Measurements from ENCODE around the gene KMT2D.
A peak's percentile ranks its signal among the peaks of the same experiment; 100 is the strongest.

Gene KMT2D

GRCh38 chr12:49034286-49034622 lies 26.3 kb downstream of the KMT2D start:
- no peak for DNase-seq (ENCODE audit: low spot score)

GRCh38 chr12:49033611-49034285 lies 26.8 kb downstream of the KMT2D start:
- no peak for DNase-seq (ENCODE audit: low spot score)

DNA sequence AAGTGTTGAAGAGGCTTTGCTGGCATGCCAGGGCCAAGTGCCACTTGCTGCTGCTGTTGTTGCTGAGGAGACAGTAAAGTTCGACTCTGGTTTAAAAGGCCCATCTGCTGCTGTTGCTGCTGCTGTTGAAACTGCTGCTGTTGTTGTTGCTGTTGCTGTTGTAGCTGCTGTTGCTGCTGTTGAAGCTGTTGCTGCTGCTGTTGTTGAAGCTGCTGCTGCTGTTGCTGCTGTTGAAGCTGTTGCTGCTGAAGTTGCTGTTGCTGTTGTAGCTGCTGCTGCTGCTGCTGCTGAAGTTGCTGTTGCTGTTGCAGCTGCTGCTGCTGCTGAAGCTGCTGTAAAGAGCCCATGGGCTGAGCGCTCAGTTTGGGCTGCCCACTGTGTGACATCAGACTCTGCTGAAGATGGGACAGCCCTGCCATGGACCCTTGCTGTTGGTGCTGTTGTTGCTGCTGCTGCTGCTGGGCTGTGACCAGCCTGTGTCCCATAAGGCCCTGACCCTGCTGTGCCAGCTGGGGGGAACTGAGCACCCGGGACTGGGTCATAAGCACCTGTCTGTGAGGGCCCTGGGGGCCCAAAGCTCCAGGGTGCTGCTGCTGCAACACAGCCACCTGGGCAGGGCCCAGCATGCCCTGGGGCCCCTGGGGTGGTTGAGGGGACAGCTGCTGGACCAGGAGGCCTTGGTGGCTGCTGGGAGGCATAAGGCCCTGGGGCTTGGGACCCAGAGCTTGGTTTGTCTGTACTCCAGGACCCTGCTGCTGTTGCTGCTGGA lies 27.7 kb downstream of the KMT2D start:
- DNase-seq (ENCODE audit: low spot score) = no peak

GRCh38 chr12:49032276-49032675 lies 28.3 kb downstream of the KMT2D start:
- DNase-seq (ENCODE audit: low spot score) = no peak

DNA sequence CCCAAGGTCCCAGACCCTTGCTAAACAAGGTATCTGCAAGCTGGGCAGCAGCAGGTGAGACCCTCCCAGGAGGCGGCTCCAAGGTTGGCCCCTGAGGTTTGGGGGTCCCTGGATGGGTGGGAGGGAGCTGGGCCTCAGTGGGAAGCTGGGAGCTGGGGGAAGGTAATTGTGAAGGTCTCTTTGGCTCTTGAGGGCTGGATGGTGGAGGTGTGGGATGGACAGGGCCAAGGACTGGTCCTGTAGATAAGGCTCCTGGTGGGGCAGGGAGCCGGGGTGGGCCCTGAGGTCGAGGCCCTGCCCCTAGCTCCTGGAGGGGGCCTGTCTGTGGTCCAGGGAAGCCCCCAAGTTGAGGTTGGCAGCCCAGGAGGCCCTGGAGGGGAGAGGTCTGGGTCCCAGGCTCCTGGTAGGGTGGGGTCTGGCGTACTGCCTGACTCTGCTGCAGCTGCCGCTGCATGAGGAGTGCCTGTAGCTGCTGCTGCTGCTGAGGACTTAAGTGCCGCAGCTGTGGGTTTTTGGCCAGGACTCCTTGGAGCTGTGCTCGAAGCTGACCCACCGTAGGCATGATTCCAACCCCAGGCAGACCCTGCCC lies 28.9 kb downstream of the KMT2D start:
- no peak for DNase-seq (ENCODE audit: low spot score)

GRCh38 chr12:49030714-49031572 lies 29.7 kb downstream of the KMT2D start:
- no peak for DNase-seq (ENCODE audit: low spot score)

- no peak for DNase-seq (ENCODE audit: low spot score)
Observed at GRCh38 chr12:49030119-49030518, 30.5 kb downstream of the KMT2D start.

GRCh38 chr12:49028666-49029275 lies 31.8 kb downstream of the KMT2D start:
- DNase-seq (ENCODE audit: low spot score) = no peak

GRCh38 chr12:49027846-49028555 lies 32.6 kb downstream of the KMT2D start:
- DNase-seq (ENCODE audit: low spot score) = no peak

GRCh38 chr12:49026678-49027480 lies 33.7 kb downstream of the KMT2D start:
- DNase-seq (ENCODE audit: low spot score) = no peak

DNA sequence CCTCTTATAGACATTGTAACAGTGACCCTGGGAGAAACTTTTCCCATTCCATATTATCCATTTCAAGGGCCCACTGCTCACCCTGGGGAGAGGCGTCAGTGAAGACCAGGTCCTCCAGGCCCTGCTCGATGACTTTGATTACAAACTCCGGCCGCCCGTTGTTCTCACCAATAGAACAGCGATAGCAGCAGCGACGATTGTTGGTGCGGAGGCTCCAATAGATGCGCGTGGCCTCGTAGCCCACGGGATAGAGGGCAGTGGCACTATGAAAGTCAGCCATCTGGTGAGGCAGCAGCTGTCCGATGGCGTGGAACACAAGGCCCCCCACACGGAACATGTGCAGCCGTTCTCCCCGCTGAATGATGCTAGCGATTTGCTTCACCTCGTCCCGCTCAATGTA lies 34.5 kb downstream of the KMT2D start:
- DNase-seq (ENCODE audit: low spot score) = no peak

DNA sequence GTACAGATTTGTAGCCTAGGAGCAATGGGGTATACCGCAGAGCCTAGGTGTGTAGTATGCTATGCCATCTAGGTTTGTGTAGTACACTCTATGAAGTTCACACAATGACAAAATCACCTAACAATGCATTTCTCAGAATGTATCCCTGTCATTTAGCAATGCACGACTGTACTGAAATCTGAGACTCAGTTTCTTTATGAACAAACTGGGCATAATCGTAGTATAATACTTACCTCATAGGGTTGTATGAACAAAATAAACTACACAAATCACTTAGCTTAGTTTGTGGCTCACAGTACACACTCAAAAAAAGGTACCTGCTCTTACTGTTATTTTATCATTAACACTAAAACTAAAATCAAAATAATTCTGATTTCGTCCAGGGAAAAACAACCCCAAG lies 35.1 kb downstream of the KMT2D start:
- no peak for DNase-seq (ENCODE audit: low spot score)

- DNase-seq (ENCODE audit: low spot score) = no peak
Observed at GRCh38 chr12:49024543-49024942, 36.1 kb downstream of the KMT2D start.

DNA sequence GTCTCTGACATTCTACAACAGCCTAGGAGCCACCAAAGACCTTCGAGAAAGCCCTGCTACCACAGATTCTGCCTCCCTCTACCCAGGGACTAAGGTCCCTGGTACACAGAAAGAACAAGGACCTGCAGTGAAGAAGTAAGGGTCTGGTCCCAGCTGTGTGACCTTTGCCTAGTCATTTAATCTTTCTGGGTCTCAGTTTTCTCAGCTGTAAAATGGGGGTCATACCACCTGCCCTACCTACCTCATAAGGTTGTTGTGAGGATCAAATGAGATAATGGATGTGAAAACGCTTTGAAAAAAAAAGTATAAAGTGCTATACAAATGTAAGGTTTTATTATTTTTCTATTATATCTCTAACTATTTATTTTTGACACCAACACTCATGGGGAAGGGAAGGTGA lies 36.8 kb downstream of the KMT2D start:
- no peak for DNase-seq (ENCODE audit: low spot score)

DNA sequence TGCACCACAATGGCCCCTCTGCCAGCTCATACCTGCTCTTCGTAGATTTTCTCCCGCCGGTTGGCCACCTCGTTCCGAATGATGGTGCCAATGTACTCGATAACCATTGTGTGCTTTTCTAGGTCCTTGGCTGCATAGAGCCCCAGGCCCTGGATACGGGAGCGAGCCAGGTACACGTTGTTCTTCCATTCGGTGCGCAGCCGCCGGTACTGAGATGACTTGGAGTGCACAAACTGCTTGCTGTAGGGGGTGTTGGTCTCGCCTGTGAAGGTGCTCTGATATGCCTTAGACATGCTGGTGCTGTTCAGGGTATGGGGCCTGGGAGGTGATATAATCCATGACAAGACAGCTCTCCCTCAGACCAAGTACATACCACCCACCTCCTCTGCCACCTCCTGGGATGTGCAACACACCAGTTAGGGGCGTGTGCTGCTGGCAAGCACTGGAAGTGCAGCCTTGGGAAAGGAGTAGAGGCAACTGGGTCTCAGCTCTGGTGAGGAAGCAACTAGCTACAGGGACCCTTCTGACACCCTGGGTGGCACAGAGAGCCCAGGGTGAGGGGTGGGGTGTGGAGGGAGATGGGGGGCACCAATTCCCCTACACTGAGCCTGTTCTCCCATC lies 37.9 kb downstream of the KMT2D start:
- no peak for DNase-seq (ENCODE audit: low spot score)

DNA sequence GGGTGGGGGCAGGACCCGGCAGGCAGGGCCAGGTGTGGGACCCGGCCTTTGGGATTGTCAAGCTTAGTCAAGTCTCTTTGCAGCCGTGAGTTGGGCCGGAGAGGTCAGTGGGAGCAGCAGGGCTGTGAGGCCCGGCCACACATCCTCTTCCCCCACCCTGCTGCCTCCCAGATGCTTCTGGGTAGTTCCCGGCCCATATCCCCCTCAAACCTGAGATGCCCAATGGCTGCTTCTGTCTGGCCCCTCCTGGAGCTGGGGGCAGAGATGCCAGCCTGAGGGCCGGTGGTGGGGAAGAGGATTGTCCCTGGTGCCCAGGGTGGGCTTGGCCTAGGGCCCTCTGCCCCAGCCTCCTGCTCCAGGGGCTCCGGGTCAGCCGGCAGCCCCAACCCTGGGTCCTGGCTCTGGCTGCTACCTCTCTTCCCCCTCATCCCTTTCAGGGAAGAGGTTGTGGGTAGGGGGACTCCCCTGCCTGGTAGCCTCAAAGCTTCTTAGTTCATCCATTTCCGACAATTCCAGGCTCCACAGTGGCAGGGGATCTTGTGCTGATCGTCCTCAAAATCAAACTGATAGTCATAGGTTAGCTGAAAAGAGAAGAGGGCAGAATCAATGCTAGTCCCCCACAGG lies 39.2 kb downstream of the KMT2D start:
- DNase-seq (ENCODE audit: low spot score) = no peak

DNA sequence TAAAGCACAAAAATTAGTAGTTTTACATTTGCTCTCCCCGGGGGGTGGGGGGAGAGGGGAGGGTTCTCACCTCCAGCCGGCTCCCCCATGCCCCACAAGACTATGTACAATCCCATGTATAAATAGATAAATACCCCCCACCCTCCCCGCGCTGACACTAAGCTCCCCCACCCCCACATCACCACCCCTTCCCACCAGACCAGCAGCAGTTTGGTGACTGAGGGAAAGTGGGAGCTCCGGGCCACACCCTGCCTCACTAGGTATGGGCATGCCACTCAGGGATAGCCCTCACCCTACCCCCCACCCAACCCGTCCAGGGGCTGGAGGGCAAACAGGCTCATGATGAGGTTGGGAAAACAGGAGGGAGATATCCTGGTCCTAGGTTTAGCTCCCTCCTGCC lies 40.2 kb downstream of the KMT2D start:
- no peak for DNase-seq (ENCODE audit: low spot score)

DNA sequence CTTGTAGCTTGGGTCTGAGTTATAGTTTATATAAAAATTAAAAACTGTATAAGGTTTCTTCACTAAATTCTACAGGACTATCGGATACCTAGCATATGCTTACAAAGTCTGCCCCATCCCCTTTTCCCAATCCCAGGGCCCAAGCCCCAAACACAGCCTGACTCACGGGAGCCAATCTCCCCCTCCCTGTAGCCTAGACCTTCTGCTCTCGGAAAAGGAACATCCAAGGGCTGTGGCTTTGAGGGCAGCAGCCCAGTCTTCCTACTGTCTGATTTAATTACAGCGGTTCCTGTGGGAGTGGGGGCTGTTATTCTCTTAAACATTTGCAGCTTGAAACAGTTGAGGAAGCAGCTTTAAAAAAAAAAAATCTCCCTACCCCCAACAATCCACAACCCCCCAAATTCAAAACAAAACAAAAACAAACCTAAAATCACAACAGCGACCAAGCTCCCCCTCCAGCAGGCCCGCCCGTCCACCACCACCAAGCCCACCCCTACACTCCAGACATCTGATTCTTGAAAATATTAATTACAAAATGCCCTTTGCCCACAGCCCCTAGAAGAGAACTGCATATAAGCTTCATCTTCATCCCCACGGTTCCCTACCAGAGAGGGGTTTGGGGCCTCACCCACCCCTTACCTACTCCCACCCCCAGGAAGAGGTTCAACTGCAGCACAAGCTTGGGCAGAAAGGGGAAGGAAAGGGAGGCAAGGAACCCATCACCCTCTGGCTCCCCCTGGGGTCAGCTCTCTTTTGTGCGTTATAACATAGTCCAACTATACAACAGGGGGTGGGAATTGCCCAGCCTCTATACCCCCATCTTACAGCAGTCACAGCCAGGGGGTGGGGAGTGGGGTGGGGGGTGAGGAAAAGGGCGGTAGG lies 40.9 kb downstream of the KMT2D start:
- peak; percentile 44 for DNase-seq (ENCODE audit: low spot score)

DNA sequence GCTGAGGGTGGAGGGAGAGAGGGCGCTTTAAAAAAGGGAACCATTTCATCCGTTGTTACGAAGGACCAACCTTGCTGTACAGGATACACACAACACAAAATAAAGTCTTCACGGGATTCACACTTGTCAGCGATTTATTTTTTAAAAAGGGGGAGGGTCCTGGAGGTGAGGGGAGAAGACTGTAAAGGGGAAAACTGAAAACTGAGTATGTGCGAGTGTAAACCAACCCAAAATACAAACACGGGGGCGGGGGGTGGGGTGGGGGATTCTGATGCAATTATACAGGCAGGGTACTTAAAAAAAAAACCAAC lies 41.5 kb downstream of the KMT2D start:
- DNase-seq (ENCODE audit: low spot score) = no peak
